Mammary epithelial cell (primary cell): ENCODE data around the gene RAB37.

Experiments
- EZH2 ChIP-seq: IDR thresholded peaks from 2 replicates; pipeline ENCODE4 v1.6.1; 2012; ENCODE audit warnings: low read length, inconsistent platforms, borderline replicate concordance
- TF ChIP-seq, protein P1 (sequence below), 2 donors: IDR thresholded peaks in 1 of 2; conservative IDR thresholded peaks in 1 of 2; 2 replicates each; pipeline ENCODE4 v1.5.1; 2011 to 2012; ENCODE audit warnings: inconsistent platforms in 2 of 2, low read length in 2 of 2, mild to moderate bottlenecking in 2 of 2, control low read depth in 1 of 2, low read depth in 1 of 2; ENCODE audit not compliant: insufficient read depth in 1 of 2; ENCODE audit errors: extremely low read depth in 1 of 2

DNA sequence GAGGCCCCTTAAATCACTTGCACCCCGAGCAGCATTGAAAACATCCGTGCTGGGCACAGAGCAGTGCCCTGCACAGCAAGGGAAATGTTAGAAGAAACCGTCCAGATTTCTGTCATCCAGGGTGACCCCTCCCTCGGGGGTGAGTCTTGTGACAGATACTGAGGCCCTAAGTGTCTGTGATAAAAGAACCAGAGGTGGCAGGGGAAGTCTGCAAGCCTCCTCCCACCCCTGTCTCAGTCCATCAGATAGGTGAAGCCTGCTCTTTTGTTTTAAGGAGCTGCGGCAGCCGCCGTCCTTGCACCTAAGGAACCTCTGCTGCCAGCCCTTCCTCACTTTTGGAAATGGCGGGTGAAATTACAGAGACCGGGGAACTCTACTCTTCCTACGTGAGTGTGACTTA lies 39.9 kb downstream of the RAB37 start:
- TF ChIP-seq, protein P1, sequence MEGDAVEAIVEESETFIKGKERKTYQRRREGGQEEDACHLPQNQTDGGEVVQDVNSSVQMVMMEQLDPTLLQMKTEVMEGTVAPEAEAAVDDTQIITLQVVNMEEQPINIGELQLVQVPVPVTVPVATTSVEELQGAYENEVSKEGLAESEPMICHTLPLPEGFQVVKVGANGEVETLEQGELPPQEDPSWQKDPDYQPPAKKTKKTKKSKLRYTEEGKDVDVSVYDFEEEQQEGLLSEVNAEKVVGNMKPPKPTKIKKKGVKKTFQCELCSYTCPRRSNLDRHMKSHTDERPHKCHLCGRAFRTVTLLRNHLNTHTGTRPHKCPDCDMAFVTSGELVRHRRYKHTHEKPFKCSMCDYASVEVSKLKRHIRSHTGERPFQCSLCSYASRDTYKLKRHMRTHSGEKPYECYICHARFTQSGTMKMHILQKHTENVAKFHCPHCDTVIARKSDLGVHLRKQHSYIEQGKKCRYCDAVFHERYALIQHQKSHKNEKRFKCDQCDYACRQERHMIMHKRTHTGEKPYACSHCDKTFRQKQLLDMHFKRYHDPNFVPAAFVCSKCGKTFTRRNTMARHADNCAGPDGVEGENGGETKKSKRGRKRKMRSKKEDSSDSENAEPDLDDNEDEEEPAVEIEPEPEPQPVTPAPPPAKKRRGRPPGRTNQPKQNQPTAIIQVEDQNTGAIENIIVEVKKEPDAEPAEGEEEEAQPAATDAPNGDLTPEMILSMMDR (conservative IDR thresholded peaks at IDR 0.05 in 1 of 2, IDR thresholded peaks at IDR 0.05 in 1 of 2; ENCODE audit: extremely low read depth in 1 of 2, insufficient read depth in 1 of 2, low read depth in 1 of 2, low read length in 2 of 2): no peak
- no peak for TF ChIP-seq EZH2
